OCI-LY1 (cell line): Measurements from ENCODE around the gene FGF11.
A peak's percentile ranks its signal among the peaks of the same experiment; 100 is the strongest.

Source experiments
- H2AFZ ChIP-seq: fragments of 200-600 bp; sonication (generic), shearing (Covaris generic); 2 replicates; pipeline ENCODE4 v1.6.0; 2014; ENCODE audit warnings: antibody characterized with exemption, mild to moderate bottlenecking, low read length
- H3F3A ChIP-seq: fragments of 200-600 bp; sonication (generic), shearing (Covaris generic); 2 replicates; pipeline ENCODE4 v1.6.0; 2014; ENCODE audit warnings: mild to moderate bottlenecking, antibody characterized with exemption, low read length, moderate library complexity; ENCODE audit not compliant: insufficient read depth
- H3K27ac ChIP-seq: fragments of 200-600 bp; sonication (generic); 2 replicates; pipeline ENCODE4 v1.5.1; 2014; ENCODE audit warnings: low read length, mixed run types, mild to moderate bottlenecking, low read depth; ENCODE audit not compliant: poor library complexity, severe bottlenecking
- H3K27me3 ChIP-seq: fragments of 200-600 bp; sonication (generic); 2 replicates; pipeline ENCODE4 v1.6.0; 2014; ENCODE audit warnings: antibody characterized with exemption, mild to moderate bottlenecking, low read length, moderate library complexity; ENCODE audit not compliant: insufficient read depth
- H3K36me3 ChIP-seq: fragments of 200-600 bp; sonication (generic); 2 replicates; pipeline ENCODE4 v1.6.1; 2014; ENCODE audit warnings: mild to moderate bottlenecking, antibody characterized with exemption, low read length, moderate library complexity, mixed read lengths; ENCODE audit not compliant: insufficient read depth
- H3K4me1 ChIP-seq: fragments of 200-600 bp; sonication (generic); 2 replicates; pipeline ENCODE4 v1.5.1; 2014; ENCODE audit warnings: mild to moderate bottlenecking, low read length, moderate library complexity; ENCODE audit not compliant: insufficient read depth, severe bottlenecking
- H3K4me2 ChIP-seq: fragments of 200-600 bp; sonication (generic), shearing (Covaris generic); 2 replicates; pipeline ENCODE4 v1.6.1; 2014; ENCODE audit warnings: low read length
- H3K4me3 ChIP-seq: fragments of 200-600 bp; sonication (generic); 2 replicates; pipeline ENCODE4 v1.5.1; 2014; ENCODE audit warnings: low read length, low read depth, mild to moderate bottlenecking, mixed read lengths; ENCODE audit not compliant: poor library complexity, severe bottlenecking
- H3K79me2 ChIP-seq: fragments of 200-600 bp; shearing (Covaris generic); 2 replicates; pipeline ENCODE4 v1.6.1; 2016; ENCODE audit warnings: mixed run types, low read length, mixed read lengths; ENCODE audit not compliant: insufficient read depth
- H3K9ac ChIP-seq: fragments of 200-600 bp; sonication (generic), shearing (Covaris generic); 2 replicates; pipeline ENCODE4 v1.6.1; 2014; ENCODE audit warnings: mild to moderate bottlenecking, low read length, mixed read lengths
- H3K9me2 ChIP-seq: fragments of 200-600 bp; sonication (generic), shearing (Covaris generic); 2 replicates; pipeline ENCODE4 v1.6.1; 2014; ENCODE audit warnings: low read depth, mild to moderate bottlenecking, low read length, mixed read lengths
- H3K9me3 ChIP-seq: fragments of 200-600 bp; shearing (Covaris generic); 2 replicates; pipeline ENCODE4 v1.6.1; 2014; ENCODE audit warnings: low read length, mixed read lengths
- H4K20me1 ChIP-seq: fragments of 200-600 bp; sonication (generic), shearing (Covaris generic); 2 replicates; pipeline ENCODE4 v1.6.0; 2016; ENCODE audit warnings: mild to moderate bottlenecking, low read length; ENCODE audit not compliant: insufficient read depth
- EZH2 ChIP-seq: fragments of 200-600 bp; sonication (generic), shearing (Covaris generic); IDR thresholded peaks from 2 replicates; pipeline ENCODE4 v1.8.0; 2017; ENCODE audit warnings: borderline replicate concordance, mixed run types, mild to moderate bottlenecking, antibody characterized with exemption, low read length, moderate library complexity, mixed read lengths
- TF ChIP-seq, protein P1 (sequence below): fragments of 200-600 bp; sonication (generic), shearing (Covaris generic); IDR thresholded peaks from 2 replicates; pipeline ENCODE4 v1.5.1; 2017; ENCODE audit warnings: mild to moderate bottlenecking, antibody characterized with exemption, low read length, moderate library complexity, mixed read lengths

The FGF11 gene

DNA sequence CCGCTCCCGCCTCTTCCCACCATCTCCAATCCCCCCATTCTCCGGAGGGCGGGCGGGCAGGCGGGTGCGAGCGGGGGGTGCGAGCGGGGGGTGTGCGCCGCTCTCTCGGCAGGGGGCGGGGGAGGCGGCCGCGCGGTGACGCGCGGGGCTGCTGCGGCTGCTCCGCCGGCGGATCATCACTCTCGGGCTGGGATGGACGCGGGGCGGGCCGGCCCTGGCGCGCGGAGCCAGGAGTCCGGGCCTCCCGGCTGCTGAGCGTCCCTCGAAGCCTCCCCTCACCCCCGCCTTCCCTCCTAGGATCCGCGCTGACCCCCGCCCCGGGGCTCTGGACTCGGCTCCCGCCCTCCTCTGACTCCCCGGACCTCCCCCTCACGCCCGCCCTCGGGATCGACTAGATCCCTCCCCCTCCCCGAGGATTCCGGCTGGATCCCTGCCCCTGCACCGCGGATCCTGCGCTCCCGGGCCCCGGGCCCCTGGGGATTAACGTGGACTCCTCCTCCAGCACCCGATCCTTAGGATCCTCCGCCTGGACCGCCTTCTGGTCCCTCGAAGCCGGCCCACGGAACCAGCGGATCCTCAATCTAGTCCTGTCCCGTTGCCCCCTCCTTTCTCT is 34.5 kb upstream of the FGF11 start:
- Histone ChIP-seq H3K4me1 (peaks cover 15% of the 10 kb centered on the region), H3F3A (0 out of 2 replicates have a peak, but pooled peaks cover 3% of the 10 kb centered on the region), H3K4me2 (peak overlapping the region; percentile 65), H3K9me2 (no peaks in the 10 kb centered on the region), H3K27ac (no peak overlapping the region), H4K20me1 (no peaks in the 10 kb centered on the region), H3K9ac (peak overlapping the region; percentile 48; the same call in 1 of the 2 replicates), H3K4me3 (peak overlapping the region; percentile 77), H2AFZ (no peak overlapping the region), H3K79me2 (no peaks in the 10 kb centered on the region), H3K36me3 (no peaks in the 10 kb centered on the region), H3K27me3 (peaks cover 9% of the 10 kb centered on the region), H3K9me3 (no peaks in the 10 kb centered on the region)
- TF ChIP-seq, protein P1, sequence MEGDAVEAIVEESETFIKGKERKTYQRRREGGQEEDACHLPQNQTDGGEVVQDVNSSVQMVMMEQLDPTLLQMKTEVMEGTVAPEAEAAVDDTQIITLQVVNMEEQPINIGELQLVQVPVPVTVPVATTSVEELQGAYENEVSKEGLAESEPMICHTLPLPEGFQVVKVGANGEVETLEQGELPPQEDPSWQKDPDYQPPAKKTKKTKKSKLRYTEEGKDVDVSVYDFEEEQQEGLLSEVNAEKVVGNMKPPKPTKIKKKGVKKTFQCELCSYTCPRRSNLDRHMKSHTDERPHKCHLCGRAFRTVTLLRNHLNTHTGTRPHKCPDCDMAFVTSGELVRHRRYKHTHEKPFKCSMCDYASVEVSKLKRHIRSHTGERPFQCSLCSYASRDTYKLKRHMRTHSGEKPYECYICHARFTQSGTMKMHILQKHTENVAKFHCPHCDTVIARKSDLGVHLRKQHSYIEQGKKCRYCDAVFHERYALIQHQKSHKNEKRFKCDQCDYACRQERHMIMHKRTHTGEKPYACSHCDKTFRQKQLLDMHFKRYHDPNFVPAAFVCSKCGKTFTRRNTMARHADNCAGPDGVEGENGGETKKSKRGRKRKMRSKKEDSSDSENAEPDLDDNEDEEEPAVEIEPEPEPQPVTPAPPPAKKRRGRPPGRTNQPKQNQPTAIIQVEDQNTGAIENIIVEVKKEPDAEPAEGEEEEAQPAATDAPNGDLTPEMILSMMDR = no peak
- TF ChIP-seq EZH2 = no peak

DNA sequence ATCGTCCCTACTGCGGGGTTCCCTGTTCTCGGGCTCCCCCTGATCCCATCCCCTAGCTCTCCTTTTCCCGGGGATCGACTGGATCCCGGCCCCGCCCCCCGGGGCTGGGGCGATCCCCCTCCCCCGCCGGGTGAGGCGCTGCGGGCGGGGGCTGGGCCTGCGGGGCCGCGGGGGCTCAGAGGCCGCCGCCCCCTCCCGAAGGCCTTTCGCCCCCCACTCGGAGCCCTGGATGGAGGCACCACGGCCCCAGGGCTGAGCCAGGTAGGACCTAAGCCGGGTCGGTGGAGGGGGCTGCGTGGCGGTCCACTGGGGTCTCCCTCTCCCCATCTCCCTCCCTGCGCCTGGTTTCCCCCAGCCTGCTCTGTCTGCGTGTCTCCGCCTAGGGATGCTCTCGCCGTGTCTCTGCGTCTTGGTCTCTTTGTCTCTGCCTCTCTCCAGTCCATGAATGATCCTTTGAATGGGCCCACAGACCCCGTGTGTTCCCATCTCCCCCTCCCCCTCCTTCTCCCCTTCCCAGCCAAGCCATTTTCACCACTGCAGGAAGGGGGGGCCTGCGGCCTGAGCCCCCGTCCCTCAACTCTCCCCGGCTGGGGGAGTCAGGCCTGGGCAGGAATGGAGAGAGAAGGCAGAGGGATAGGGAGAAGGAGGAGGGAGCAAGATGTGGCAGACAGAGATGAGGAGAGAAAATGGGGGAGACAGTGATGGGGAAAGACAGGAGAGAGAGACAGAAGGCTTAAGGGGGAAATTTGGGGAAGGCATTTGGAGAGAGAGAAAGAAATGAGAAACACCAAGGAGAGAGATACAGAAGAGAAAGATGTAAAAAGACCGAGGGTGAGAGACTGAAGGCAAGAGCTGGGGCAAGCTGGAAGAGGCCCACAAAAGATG is 33.7 kb upstream of the FGF11 start:
- Histone ChIP-seq H3K4me1 (peaks cover 15% of the 10 kb centered on the region), H3K4me3 (peak overlapping the region; percentile 77), H3K79me2 (no peaks in the 10 kb centered on the region), H3K9me2 (no peaks in the 10 kb centered on the region), H3K4me2 (peak overlapping the region; percentile 65), H4K20me1 (no peaks in the 10 kb centered on the region), H3K27me3 (peaks cover 9% of the 10 kb centered on the region), H3K27ac (no peak overlapping the region), H3K9ac (no peak overlapping the region; the same call in 1 of the 2 replicates), H3F3A (0 out of 2 replicates have a peak, but pooled peaks cover 3% of the 10 kb centered on the region), H3K9me3 (no peaks in the 10 kb centered on the region), H3K36me3 (no peaks in the 10 kb centered on the region), H2AFZ (no peak overlapping the region)
- TF ChIP-seq, protein P1 = no peak
- no peak for TF ChIP-seq EZH2

DNA sequence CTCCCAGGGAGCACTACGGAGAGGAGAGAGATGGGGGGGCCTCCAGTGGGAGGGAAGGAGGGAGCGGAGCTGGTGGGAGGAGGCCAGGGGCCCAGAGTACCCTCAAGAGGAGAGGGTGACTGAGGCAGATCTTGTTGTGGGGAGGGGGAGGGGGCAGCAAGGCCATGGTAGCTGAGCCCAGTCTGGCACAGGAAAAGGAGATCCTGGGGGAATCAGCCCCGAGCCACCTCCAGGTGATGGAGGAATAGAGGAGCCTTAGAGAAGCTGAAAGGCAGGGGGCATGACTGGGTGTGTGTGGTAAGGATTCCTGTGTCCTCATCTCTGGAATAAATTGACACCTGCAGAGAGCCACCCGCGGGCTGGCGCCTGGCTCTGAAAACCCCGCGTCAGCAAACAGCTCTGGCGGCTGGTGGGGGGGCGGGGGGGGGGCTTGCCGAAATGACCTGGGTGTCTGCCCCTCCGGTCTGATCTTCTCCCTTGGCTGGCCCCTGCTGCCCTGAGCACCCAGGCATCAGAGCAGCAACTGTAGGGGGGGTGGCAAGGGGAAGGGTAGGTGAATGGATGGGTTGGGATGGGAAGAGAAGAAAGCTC is 33.0 kb upstream of the FGF11 start:
- no peaks in the 10 kb centered on the region for H3K9me2 ChIP-seq
- no peak overlapping the region for H3K9ac ChIP-seq
- no peak overlapping the region for H3K4me2 ChIP-seq
- 0 out of 2 replicates have a peak, but pooled peaks cover 3% of the 10 kb centered on the region for H3F3A ChIP-seq
- H3K79me2 ChIP-seq = no peaks in the 10 kb centered on the region
- no peaks in the 10 kb centered on the region for H3K36me3 ChIP-seq
- H3K27ac ChIP-seq = no peak overlapping the region
- no peak for TF ChIP-seq EZH2
- TF ChIP-seq, protein P1 = no peak
- no peaks in the 10 kb centered on the region for H3K9me3 ChIP-seq
- H2AFZ ChIP-seq = no peak overlapping the region
- H3K27me3 ChIP-seq = peaks cover 9% of the 10 kb centered on the region
- H3K4me3 ChIP-seq = no peak overlapping the region
- no peaks in the 10 kb centered on the region for H4K20me1 ChIP-seq
- peaks cover 15% of the 10 kb centered on the region for H3K4me1 ChIP-seq
